Stimulated activated memory B cell treated with anti-CD40 and anti-IgM and Interleukin-4, amounts not matched to agents 10 μg/mL and 1 μg/mL and 100 μg/mL, for 72 hours (primary cell): ENCODE data around the gene ACER2.
"Not testable (repeated sequence)": the region's sequence is repeated elsewhere in the genome, so short reads cannot be mapped to it uniquely, and the experiment has no call there.

Source experiments
- ATAC-seq: fragments of 150-1000 bp; cut with Tn5 transposase; 2 replicates; pipeline ENCODE4 v1.10.0; 2021
- H3K27ac Mint-ChIP-seq: one replicate; pipeline ENCODE4 v1.8.0; 2022; ENCODE audit warnings: mild to moderate bottlenecking, mixed read lengths
- H3K27me3 Mint-ChIP-seq: one replicate; pipeline ENCODE4 v1.8.0; 2022; ENCODE audit warnings: mixed read lengths
- H3K36me3 Mint-ChIP-seq: one replicate; pipeline ENCODE4 v1.8.0; 2022; ENCODE audit warnings: mixed read lengths
- H3K4me1 Mint-ChIP-seq: one replicate; pipeline ENCODE4 v1.8.0; 2022; ENCODE audit warnings: mixed read lengths
- H3K4me3 Mint-ChIP-seq: one replicate; pipeline ENCODE4 v1.8.0; 2022; ENCODE audit warnings: mild to moderate bottlenecking, moderate library complexity, mixed read lengths
- H3K9me3 Mint-ChIP-seq: one replicate; pipeline ENCODE4 v1.8.0; 2022; ENCODE audit warnings: mixed read lengths

ACER2 gene

DNA sequence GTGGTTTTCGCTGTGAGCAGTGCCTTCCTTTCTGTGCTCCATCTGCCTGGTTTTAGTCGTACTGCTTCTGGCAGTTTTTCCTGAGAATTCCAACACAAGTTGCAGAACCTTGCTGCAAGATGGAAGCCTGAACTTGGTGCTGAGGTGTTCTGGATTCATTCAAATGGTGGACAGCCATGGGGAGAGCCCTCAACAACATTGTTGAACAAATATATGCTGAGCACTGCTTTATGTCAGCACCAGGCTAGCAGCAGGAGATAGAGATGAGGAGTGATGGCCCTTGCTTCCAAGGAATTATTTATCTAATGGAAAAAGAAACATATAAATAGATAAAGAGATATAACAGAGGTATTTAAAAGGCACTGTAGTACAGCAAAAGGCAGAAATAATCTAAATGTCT, 21.5 kb upstream of the ACER2 start:
- Mint-ChIP-seq H3K4me1 (no peaks in the 10 kb centered on the region), H3K27ac (no peak overlapping the region), H3K4me3 (no peak overlapping the region), H3K9me3 (no peaks in the 10 kb centered on the region), H3K36me3 (no peaks in the 10 kb centered on the region), H3K27me3 (peaks cover 26% of the 10 kb centered on the region)
- ATAC-seq: no peak

- H3K27me3 Mint-ChIP-seq: peaks cover 26% of the 10 kb centered on the region
- ATAC-seq, H3K9me3 Mint-ChIP-seq, H3K36me3 Mint-ChIP-seq, H3K4me3 Mint-ChIP-seq, H3K4me1 Mint-ChIP-seq, H3K27ac Mint-ChIP-seq: not testable (repeated sequence)
Observed at GRCh38 chr9:19389539-19389938, 19.3 kb upstream of the ACER2 start.

- Mint-ChIP-seq H3K27ac (no peak overlapping the region), H3K4me1 (peaks cover 5% of the 10 kb centered on the region), H3K9me3 (peaks cover 5% of the 10 kb centered on the region), H3K4me3 (no peak overlapping the region), H3K36me3 (no peaks in the 10 kb centered on the region), H3K27me3 (no peaks in the 10 kb centered on the region)
- no peak for ATAC-seq
Observed at GRCh38 chr9:19397845-19398244, 11.0 kb upstream of the ACER2 start.

GRCh38 chr9:19403231-19403630, 5.6 kb upstream of the ACER2 start:
- H3K27ac Mint-ChIP-seq, H3K4me1 Mint-ChIP-seq, H3K4me3 Mint-ChIP-seq, H3K27me3 Mint-ChIP-seq, H3K9me3 Mint-ChIP-seq, ATAC-seq, H3K36me3 Mint-ChIP-seq: not testable (repeated sequence)

DNA sequence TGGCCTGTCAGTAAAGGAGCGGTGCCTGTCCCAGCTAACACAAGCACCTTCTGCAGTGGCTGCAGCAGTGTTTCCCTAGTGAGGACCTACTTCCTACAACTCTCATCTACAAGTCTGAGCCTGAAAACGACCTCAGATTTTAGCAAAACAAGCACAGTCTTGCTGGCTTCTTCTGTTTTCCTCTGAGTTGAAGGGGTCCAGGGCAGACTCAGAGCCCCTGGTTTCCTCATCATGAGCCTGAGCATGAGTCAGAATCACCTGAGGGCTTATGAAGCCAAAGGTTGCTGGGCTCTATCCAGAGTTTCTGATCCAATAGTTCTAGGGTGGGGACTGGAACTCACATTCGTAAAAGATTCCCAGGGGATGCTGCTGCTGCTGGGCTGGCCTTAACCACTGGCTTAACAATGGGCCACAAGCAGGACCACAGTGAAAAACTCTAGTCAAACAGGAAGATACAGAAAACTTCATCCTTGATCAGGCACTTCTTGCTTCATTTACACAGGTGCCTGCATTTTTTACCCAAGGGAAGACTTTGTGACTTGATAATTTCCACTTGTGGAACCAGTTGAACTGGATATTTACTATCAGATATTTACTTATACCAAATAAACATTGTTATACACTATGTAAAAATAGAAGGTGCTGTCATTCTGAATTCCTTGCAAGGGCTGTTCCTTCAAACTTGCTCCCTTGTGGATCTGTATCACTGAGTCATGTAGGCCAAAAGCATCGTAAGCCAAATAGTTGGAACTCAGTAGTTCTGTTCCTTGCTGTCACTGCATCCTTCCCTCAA, 4.3 kb upstream of the ACER2 start:
- H3K27ac Mint-ChIP-seq: no peak overlapping the region
- peaks cover 2% of the 10 kb centered on the region for H3K9me3 Mint-ChIP-seq
- H3K4me1 Mint-ChIP-seq: peaks cover 10% of the 10 kb centered on the region
- no peaks in the 10 kb centered on the region for H3K36me3 Mint-ChIP-seq
- no peak for ATAC-seq
- H3K4me3 Mint-ChIP-seq: no peak overlapping the region
- H3K27me3 Mint-ChIP-seq: no peaks in the 10 kb centered on the region

GRCh38 chr9:19405771-19406170, 3.0 kb upstream of the ACER2 start:
- Mint-ChIP-seq H3K9me3 (peaks cover 2% of the 10 kb centered on the region), H3K27ac (no peak overlapping the region), H3K4me1 (peaks cover 19% of the 10 kb centered on the region)

DNA sequence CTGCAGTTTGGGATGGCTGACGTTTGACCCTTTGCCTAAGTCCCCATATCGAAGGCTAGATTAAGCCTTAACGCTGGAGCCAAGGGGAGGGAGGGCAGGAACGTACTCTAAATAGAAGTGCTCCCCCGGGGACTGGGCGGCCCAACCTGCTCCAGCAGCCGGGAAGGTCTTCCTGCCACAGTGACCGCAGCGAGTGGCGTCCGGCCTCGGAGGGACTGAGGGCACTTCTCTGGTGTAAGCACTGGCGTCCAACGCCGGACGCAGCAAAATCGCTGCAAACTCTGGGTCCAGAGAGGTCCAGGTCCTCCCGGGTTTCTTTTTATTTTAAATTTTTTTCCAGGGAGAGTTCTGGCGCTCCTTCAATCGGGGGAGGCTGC, 505 bp upstream of the ACER2 start:
- no peaks in the 10 kb centered on the region for H3K36me3 Mint-ChIP-seq
- ATAC-seq: peak; percentile 9
- peak overlapping the region; percentile 81 for H3K27ac Mint-ChIP-seq
- H3K4me3 Mint-ChIP-seq: peak overlapping the region; percentile 95
- H3K4me1 Mint-ChIP-seq: peaks cover 19% of the 10 kb centered on the region
- H3K9me3 Mint-ChIP-seq: no peaks in the 10 kb centered on the region
- no peaks in the 10 kb centered on the region for H3K27me3 Mint-ChIP-seq

More at GRCh38 chr9:19405771-19406170, 3.0 kb upstream of the ACER2 start:
- H3K4me3 Mint-ChIP-seq: no peak overlapping the region
- ATAC-seq: no peak
- no peaks in the 10 kb centered on the region for H3K27me3 Mint-ChIP-seq
- no peaks in the 10 kb centered on the region for H3K36me3 Mint-ChIP-seq

GRCh38 chr9:19409401-19410194, 789 bp downstream of the ACER2 start:
- H3K36me3 Mint-ChIP-seq: no peaks in the 10 kb centered on the region
- H3K27ac Mint-ChIP-seq: peak overlapping the region; percentile 81

GRCh38 chr9:19410195-19410503, 1.3 kb downstream of the ACER2 start:
- H3K27ac Mint-ChIP-seq: no peak overlapping the region
- H3K9me3 Mint-ChIP-seq: no peaks in the 10 kb centered on the region
- H3K4me3 Mint-ChIP-seq: peak overlapping the region; percentile 95
- peaks cover 19% of the 10 kb centered on the region for H3K4me1 Mint-ChIP-seq
- no peaks in the 10 kb centered on the region for H3K27me3 Mint-ChIP-seq
- no peak for ATAC-seq
- no peaks in the 10 kb centered on the region for H3K36me3 Mint-ChIP-seq

More at GRCh38 chr9:19409401-19410194, 789 bp downstream of the ACER2 start:
- H3K4me3 Mint-ChIP-seq: peak overlapping the region; percentile 95
- H3K27me3 Mint-ChIP-seq: no peaks in the 10 kb centered on the region
- H3K9me3 Mint-ChIP-seq: no peaks in the 10 kb centered on the region
- H3K4me1 Mint-ChIP-seq: peaks cover 19% of the 10 kb centered on the region
- ATAC-seq: peak; percentile 3

DNA sequence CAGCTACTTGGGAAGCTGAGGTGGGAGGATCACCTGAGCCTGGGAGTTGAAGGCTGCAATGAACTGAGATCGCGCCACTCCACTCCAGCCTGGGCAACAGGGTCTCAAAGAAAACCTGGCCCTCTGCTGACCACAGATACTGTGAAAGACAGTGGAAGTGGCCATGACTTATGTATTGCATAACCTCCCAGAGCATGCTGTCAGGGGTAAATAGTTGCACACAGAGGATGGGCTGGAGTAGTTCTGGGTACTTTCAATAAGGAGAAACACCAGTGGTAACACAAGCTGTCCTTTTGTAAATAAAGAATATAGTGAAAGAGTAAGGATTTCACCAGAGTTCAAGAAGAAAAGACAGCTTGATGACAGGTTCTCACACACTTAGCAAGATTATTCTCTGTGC, 1.8 kb downstream of the ACER2 start:
- no peak overlapping the region for H3K4me3 Mint-ChIP-seq
- H3K9me3 Mint-ChIP-seq: no peaks in the 10 kb centered on the region
- no peak for ATAC-seq
- H3K27ac Mint-ChIP-seq: no peak overlapping the region
- no peaks in the 10 kb centered on the region for H3K36me3 Mint-ChIP-seq
- peaks cover 19% of the 10 kb centered on the region for H3K4me1 Mint-ChIP-seq
- no peaks in the 10 kb centered on the region for H3K27me3 Mint-ChIP-seq

DNA sequence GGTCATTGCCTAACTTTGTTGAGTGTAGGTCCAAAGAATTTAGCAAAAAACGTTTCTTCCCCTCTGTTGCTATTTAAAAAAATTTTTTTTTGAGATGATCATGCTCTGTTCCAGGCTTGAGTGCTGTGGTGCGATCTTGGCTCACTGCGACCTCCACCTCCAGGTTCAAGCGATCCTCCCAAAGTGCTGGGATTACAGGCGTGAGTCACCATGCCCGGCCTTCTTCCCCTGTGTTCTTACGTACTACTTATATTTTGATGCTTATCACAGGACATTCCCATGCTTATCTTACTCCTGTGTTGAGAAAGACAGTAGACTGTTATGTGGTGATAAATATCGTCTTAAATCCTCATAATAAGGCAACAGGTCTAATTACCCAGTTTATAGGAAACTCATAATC, 2.5 kb downstream of the ACER2 start:
- Mint-ChIP-seq H3K4me3 (no peak overlapping the region), H3K36me3 (no peaks in the 10 kb centered on the region), H3K27me3 (no peaks in the 10 kb centered on the region), H3K9me3 (no peaks in the 10 kb centered on the region), H3K4me1 (peaks cover 19% of the 10 kb centered on the region), H3K27ac (no peak overlapping the region)
- ATAC-seq: no peak

- not testable (repeated sequence) for H3K9me3 Mint-ChIP-seq, H3K36me3 Mint-ChIP-seq, H3K27me3 Mint-ChIP-seq, ATAC-seq, H3K27ac Mint-ChIP-seq, H3K4me3 Mint-ChIP-seq
- H3K4me1 Mint-ChIP-seq: peaks cover 14% of the 10 kb centered on the region
Observed at GRCh38 chr9:19413456-19413855, 4.6 kb downstream of the ACER2 start.

- ATAC-seq: no peak
- Mint-ChIP-seq H3K27ac (no peak overlapping the region), H3K4me1 (no peaks in the 10 kb centered on the region), H3K9me3 (no peaks in the 10 kb centered on the region), H3K27me3 (no peaks in the 10 kb centered on the region), H3K36me3 (no peaks in the 10 kb centered on the region), H3K4me3 (no peak overlapping the region)
Observed at GRCh38 chr9:19416143-19416542, 7.3 kb downstream of the ACER2 start.

DNA sequence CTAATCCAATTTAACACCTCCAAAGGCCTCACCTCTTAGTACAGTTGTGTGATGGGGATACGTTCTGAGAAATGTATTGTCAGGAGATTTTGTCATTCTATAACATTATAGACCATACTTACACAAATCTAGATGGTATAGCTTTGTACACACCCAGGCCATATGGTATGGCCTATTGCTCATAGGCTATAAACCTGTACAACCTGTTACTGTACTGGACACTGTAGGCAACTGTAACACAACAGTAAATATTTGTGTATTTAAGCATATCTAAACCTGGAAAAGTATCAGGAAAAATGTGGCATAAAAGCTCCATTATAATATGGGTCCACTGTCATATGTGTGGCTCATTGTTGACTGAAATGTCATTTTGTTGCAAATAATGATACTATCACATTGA, 12.1 kb downstream of the ACER2 start:
- ATAC-seq: no peak
- Mint-ChIP-seq H3K27ac (no peak overlapping the region), H3K4me1 (no peaks in the 10 kb centered on the region), H3K4me3 (no peak overlapping the region), H3K36me3 (peaks cover 12% of the 10 kb centered on the region), H3K27me3 (no peaks in the 10 kb centered on the region), H3K9me3 (no peaks in the 10 kb centered on the region)

- H3K27ac Mint-ChIP-seq: no peak overlapping the region
- H3K27me3 Mint-ChIP-seq: no peaks in the 10 kb centered on the region
- H3K36me3 Mint-ChIP-seq: peaks cover 25% of the 10 kb centered on the region
- no peak overlapping the region for H3K4me3 Mint-ChIP-seq
- no peaks in the 10 kb centered on the region for H3K4me1 Mint-ChIP-seq
- no peak for ATAC-seq
- H3K9me3 Mint-ChIP-seq: no peaks in the 10 kb centered on the region
Observed at GRCh38 chr9:19423163-19423562, 14.4 kb downstream of the ACER2 start.

GRCh38 chr9:19424176-19424779, 15.5 kb downstream of the ACER2 start:
- no peak for ATAC-seq
- Mint-ChIP-seq H3K4me1 (no peaks in the 10 kb centered on the region), H3K9me3 (no peaks in the 10 kb centered on the region), H3K27ac (no peak overlapping the region), H3K4me3 (no peak overlapping the region), H3K36me3 (peaks cover 29% of the 10 kb centered on the region), H3K27me3 (no peaks in the 10 kb centered on the region)
